Measurements from ENCODE around the gene ABCG4. TPM values are rescaled to one million over a fixed set of nuclear protein-coding genes. Genes with fewer than 3 reads are reported as not detected.
A peak's percentile ranks its signal among the peaks of the same experiment; 100 is the strongest.

ABCG4 gene
- total and polyA plus RNA-seq, 9 of the 15 experiments (the other 6 are each of a cell fraction or from before 2014, with no cell fraction given), result 0.03 to 0.11 (median 0.07) TPM; not detected in 4

DNA sequence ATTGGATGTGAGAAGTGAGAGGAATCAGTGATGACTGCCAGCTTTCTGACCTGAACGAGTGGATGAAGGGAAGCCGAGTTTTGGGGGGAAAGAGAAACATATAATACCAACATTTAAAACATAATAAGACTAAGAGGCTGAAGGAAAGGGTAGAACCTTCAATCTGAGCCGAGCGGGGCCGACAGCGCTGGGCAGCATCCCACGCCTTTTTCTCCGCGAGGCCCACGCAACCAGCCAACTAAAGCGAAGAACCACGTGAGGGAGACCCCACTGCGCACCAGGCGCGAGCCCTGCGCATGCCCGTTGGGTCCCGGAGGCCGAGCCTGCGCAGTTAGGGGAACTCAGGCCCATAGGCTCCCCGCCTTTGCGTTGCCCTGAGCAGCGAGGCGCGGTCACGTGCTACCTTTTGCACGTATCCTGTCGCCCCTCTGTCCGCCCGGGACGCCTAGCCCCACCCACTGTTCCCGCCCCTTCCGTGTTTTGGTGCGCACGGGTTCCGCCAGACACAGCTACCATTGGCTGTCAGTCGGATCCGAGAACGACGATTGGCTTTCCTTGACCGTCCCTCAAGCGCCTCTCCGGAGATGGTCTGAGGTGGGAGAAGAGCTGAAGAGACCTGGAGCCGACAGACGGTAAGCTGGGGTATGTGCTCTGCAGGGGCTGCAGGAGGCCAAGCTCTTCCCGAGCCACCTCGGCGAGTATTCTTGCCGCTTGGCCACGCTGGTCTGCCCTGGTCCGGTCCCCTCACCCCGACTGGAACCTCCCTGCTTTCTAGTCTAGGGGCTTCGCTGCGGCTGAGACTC lies 27.6 kb upstream of the ABCG4 start, which contains the start of gene HINFP (continued):
- TF ChIP-seq, protein P1, sequence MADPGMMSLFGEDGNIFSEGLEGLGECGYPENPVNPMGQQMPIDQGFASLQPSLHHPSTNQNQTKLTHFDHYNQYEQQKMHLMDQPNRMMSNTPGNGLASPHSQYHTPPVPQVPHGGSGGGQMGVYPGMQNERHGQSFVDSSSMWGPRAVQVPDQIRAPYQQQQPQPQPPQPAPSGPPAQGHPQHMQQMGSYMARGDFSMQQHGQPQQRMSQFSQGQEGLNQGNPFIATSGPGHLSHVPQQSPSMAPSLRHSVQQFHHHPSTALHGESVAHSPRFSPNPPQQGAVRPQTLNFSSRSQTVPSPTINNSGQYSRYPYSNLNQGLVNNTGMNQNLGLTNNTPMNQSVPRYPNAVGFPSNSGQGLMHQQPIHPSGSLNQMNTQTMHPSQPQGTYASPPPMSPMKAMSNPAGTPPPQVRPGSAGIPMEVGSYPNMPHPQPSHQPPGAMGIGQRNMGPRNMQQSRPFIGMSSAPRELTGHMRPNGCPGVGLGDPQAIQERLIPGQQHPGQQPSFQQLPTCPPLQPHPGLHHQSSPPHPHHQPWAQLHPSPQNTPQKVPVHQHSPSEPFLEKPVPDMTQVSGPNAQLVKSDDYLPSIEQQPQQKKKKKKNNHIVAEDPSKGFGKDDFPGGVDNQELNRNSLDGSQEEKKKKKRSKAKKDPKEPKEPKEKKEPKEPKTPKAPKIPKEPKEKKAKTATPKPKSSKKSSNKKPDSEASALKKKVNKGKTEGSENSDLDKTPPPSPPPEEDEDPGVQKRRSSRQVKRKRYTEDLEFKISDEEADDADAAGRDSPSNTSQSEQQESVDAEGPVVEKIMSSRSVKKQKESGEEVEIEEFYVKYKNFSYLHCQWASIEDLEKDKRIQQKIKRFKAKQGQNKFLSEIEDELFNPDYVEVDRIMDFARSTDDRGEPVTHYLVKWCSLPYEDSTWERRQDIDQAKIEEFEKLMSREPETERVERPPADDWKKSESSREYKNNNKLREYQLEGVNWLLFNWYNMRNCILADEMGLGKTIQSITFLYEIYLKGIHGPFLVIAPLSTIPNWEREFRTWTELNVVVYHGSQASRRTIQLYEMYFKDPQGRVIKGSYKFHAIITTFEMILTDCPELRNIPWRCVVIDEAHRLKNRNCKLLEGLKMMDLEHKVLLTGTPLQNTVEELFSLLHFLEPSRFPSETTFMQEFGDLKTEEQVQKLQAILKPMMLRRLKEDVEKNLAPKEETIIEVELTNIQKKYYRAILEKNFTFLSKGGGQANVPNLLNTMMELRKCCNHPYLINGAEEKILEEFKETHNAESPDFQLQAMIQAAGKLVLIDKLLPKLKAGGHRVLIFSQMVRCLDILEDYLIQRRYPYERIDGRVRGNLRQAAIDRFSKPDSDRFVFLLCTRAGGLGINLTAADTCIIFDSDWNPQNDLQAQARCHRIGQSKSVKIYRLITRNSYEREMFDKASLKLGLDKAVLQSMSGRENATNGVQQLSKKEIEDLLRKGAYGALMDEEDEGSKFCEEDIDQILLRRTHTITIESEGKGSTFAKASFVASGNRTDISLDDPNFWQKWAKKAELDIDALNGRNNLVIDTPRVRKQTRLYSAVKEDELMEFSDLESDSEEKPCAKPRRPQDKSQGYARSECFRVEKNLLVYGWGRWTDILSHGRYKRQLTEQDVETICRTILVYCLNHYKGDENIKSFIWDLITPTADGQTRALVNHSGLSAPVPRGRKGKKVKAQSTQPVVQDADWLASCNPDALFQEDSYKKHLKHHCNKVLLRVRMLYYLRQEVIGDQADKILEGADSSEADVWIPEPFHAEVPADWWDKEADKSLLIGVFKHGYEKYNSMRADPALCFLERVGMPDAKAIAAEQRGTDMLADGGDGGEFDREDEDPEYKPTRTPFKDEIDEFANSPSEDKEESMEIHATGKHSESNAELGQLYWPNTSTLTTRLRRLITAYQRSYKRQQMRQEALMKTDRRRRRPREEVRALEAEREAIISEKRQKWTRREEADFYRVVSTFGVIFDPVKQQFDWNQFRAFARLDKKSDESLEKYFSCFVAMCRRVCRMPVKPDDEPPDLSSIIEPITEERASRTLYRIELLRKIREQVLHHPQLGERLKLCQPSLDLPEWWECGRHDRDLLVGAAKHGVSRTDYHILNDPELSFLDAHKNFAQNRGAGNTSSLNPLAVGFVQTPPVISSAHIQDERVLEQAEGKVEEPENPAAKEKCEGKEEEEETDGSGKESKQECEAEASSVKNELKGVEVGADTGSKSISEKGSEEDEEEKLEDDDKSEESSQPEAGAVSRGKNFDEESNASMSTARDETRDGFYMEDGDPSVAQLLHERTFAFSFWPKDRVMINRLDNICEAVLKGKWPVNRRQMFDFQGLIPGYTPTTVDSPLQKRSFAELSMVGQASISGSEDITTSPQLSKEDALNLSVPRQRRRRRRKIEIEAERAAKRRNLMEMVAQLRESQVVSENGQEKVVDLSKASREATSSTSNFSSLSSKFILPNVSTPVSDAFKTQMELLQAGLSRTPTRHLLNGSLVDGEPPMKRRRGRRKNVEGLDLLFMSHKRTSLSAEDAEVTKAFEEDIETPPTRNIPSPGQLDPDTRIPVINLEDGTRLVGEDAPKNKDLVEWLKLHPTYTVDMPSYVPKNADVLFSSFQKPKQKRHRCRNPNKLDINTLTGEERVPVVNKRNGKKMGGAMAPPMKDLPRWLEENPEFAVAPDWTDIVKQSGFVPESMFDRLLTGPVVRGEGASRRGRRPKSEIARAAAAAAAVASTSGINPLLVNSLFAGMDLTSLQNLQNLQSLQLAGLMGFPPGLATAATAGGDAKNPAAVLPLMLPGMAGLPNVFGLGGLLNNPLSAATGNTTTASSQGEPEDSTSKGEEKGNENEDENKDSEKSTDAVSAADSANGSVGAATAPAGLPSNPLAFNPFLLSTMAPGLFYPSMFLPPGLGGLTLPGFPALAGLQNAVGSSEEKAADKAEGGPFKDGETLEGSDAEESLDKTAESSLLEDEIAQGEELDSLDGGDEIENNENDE (IDR thresholded peaks at IDR 0.05; ENCODE audit: low read depth, low read length), result no peak
- TF ChIP-seq OTX1 (CRISPR knock-in tag; IDR thresholded peaks at IDR 0.05) (no peak), ZBTB1 (CRISPR knock-in tag; IDR thresholded peaks at IDR 0.05; ENCODE audit: borderline replicate concordance, low read depth) (no peak), GTF2E2 (tag; IDR thresholded peaks at IDR 0.05) (no peak), ZNF12 (CRISPR knock-in tag; IDR thresholded peaks at IDR 0.05) (no peak), ZBTB2 (IDR thresholded peaks at IDR 0.05) (peak; percentile 98), IRF1 (CRISPR knock-in tag; IDR thresholded peaks at IDR 0.05; ENCODE audit: borderline replicate concordance) (peak; percentile 72; the same call in 1 of the 2 replicates)
- TF ChIP-seq, protein P2, sequence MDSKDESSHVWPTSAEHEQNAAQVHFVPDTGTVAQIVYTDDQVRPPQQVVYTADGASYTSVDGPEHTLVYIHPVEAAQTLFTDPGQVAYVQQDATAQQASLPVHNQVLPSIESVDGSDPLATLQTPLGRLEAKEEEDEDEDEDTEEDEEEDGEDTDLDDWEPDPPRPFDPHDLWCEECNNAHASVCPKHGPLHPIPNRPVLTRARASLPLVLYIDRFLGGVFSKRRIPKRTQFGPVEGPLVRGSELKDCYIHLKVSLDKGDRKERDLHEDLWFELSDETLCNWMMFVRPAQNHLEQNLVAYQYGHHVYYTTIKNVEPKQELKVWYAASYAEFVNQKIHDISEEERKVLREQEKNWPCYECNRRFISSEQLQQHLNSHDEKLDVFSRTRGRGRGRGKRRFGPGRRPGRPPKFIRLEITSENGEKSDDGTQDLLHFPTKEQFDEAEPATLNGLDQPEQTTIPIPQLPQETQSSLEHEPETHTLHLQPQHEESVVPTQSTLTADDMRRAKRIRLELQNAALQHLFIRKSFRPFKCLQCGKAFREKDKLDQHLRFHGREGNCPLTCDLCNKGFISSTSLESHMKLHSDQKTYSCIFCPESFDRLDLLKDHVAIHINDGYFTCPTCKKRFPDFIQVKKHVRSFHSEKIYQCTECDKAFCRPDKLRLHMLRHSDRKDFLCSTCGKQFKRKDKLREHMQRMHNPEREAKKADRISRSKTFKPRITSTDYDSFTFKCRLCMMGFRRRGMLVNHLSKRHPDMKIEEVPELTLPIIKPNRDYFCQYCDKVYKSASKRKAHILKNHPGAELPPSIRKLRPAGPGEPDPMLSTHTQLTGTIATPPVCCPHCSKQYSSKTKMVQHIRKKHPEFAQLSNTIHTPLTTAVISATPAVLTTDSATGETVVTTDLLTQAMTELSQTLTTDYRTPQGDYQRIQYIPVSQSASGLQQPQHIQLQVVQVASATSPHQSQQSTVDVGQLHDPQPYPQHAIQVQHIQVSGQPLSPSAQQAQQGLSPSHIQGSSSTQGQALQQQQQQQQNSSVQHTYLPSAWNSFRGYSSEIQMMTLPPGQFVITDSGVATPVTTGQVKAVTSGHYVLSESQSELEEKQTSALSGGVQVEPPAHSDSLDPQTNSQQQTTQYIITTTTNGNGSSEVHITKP (IDR thresholded peaks at IDR 0.05; ENCODE audit: partially characterized antibody), result peak; percentile 60
